GM15510 (cell line): ENCODE measurements around the gene ATP6V1C2.

Experiments used
- POLR2A ChIP-seq: IDR thresholded peaks from 3 replicates; pipeline ENCODE4 v1.6.1; 2011; ENCODE audit warnings: borderline replicate concordance; ENCODE audit not compliant: insufficient read length; ENCODE audit errors: extremely low read depth

Gene ATP6V1C2

DNA sequence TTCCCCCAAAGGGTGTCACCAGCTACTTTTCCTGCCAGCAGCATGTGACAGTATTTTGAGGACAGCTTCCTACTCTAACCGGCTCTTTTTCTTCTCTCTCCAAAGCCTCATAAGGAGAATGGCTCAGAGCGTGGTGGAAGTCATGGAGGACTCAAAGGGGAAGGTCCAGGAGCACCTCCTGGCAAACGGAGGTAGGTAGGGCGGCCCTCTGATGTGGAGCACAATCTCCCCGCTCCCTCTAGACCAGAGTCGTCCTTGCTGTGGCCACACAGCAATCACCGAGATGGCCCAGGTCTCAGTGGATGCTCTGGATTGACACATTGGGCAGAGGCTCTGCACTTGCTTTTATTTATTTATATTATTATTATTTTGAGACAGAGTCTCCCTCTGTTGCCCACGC, 32.4 kb downstream of the ATP6V1C2 start:
- no peak for TF ChIP-seq POLR2A

DNA sequence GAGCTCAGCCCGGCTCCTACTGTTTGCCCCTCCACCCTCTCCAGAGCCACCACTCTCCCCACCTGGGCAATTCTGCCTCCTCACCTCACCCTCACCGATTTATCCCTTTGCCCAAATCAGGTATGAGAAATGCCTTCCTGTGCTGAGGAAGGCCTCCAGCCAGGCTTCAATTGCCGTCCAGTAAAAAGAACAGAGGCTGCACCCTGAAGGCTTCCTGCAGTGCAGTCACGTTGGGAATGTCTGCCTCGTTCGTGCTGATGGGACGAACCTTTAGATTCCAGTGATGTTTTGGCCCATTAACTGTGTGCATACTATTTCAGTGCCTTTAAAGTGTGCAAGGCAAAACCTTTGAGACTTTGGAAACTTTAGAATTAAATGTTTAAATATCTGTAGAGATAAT, 34.2 kb downstream of the ATP6V1C2 start:
- no peak for TF ChIP-seq POLR2A

DNA sequence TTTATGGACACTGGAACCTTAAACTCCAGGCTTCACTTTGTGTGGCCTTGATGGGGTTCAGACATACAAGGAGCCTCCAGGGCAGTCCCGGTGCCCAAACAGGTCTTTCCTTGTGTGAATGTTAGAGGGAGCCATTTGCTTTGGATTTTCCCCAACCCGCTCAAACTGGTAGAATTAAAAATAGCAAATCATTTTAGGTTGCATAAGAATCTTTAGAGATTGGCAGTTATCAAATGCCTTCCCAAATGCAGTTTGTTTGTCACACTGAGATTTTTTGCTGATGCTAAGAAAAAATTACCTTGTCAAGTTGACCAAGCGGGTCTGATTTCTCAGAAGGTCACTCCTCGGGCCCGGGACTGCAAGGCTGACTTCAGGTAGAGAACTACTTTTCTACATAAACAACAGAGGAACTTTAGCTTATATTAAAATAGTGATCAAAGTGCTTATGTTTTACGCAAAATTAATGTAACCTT, 36.4 kb downstream of the ATP6V1C2 start:
- TF ChIP-seq POLR2A = no peak

DNA sequence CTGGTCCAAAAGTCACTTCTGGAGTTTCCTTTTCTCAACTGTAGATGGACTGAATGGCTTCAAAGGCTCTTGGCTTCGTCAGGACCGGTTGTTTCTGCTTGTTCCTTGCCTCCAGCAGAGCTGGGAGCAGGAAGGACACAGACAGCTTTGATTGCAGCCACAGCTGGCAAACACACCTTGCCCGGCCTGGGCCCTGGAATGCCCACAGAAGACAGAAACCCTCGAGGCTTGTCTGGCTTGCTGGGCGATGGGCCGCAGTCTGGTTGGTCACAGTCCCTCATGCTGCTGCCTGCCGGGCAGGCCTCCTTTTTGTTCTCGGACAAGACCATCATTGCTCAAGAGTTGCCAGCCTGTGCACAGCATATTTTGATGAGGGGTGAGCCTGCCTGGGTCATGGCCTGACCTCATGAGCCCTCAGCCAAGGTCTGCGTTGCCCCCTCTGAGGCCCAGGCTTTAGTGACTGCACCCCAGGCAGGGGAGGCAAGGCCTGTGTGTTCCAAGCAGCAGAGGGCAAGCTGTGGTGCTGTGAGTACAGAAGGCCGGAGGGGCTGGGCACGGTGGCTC, 37.8 kb downstream of the ATP6V1C2 start:
- no peak for TF ChIP-seq POLR2A

DNA sequence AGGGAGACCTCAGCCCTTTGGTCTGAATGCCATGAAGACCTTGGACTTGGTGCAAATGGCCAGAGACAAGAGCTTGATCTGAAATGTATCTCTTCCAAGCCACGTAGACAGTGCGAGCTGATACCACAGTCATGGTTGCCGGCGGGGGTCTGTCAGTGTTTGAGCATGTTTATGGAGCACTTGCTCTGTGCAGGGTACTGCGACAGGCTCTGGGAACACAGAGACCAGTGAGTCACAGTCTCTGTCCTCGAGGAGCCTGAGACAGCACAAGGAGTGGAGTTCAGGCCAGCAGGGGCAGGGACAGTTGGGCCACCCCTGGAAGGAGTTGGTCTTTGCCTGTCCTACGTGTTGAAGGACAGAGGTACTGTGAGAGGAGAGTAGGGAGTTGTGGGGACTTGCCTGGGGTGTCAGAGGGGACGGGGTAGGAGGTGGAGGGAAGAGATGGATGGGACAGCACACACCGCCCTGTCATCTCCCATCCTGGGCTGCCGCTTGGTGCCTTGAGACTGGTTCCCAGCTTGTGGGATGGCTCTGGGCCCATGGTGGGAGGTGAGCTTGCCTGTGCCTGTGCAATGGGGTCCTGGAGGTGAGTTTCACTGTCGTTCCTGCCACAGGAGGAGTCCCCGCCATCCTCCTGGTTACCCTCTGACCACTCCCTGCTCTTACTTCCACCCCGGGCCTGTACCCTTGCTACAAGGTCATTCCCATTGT, 39.5 kb downstream of the ATP6V1C2 start:
- no peak for TF ChIP-seq POLR2A

DNA sequence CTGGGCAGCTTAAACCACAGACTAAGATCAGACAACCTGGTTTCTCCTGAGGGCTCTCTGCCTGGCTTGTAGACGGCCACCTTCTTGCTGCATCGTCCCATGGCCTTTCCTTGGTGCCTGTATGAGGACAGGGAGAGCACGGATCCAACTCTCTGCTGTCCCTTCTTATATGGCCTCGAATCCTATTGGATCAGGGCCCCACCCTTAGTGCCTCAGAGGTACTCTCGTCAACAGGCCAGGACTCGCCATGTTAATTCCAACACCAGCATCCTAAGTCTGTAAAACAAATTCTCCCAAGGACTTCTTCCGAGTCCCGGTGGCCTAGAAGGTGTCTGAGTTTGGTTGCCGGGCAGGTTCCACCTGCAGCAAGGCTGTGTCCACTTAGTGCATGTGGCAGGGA, 40.2 kb downstream of the ATP6V1C2 start:
- no peak for TF ChIP-seq POLR2A

DNA sequence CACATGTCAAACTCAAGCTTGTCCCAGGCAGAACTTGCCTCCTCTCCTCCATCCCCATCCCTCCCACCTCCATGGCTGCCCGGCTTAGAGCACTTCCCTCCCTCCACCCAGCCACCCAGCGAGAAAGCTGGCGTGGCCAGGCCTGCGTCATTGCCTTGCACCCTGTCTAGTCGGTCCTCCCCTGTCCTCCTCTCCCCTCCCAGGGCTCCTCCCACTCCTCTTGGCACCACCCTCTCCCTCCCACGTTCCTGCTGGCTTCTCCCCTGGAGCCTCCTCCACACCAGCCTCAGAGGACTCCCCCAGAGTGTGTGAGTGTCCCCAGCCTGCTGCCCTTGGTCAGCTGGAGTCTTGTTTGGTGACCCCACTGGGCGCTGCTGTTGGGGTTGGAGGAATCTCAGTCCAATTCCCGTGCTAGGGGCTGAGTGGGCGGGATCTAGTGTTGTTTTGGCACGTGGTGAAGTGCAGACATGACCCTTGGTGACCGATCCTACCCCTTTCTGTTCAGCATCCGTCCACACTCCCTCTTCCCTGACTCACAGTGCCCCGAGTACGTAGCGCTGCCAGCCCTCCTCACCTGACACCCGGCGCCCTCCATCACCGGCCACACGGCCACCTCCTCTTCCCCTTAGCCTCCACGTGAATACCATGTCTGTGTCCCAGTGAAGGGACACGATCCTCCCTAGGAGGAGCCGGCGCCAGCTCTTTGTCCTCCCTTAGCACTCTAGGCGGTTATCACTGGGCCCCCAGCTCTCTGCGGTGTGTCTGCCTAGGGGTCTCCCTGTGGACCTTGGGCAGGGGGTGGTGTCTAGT, 41.4 kb downstream of the ATP6V1C2 start:
- no peak for TF ChIP-seq POLR2A

DNA sequence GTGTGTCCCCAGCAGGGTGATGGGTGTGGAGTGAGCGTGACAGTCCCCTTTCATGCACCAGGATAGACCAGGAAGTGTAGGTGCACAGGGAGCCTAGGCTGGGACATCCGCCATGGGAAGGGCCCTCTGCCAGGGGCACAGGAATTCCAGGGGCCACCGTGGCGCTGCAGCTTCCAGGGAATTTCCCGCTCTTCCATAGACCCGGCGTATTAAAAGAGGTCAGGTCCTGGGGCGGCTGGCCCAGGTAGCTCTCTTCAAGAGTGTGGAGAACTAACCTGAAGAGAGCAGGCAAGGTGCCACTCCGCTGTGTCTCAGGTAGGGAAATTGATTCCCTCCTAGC, 42.0 kb downstream of the ATP6V1C2 start:
- no peak for TF ChIP-seq POLR2A

DNA sequence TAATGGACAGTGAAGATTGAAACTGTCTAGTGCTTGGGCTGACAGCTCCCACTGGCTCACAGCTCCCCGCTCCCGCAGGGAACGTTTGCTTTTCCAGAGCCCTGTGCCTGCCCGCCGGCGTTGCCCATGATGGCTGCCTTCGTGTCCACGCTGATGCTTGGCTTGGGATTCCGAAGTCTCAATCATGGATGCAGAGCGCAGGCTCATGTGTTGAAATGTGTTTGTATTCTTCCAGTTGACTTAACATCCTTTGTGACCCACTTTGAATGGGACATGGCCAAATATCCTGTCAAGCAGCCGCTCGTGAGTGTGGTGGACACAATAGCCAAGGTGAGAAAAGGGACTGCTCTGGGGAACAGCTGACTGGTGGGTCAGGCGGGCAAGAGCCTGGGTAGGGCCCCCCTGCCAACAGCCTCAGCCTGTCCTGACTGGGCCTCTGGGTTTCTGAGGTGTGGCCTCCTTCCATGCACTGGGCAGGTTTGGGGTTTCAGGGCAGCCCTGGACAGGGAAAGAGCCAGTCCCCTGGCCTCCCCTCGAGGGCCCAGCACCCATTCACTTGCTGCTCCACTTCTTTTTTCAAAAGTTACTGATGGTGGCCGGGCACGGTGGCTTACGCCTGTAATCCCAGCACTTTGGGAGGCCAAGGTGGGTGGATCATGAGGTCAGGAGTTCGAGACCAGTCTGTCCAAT, 42.8 kb downstream of the ATP6V1C2 start:
- no peak for TF ChIP-seq POLR2A

DNA sequence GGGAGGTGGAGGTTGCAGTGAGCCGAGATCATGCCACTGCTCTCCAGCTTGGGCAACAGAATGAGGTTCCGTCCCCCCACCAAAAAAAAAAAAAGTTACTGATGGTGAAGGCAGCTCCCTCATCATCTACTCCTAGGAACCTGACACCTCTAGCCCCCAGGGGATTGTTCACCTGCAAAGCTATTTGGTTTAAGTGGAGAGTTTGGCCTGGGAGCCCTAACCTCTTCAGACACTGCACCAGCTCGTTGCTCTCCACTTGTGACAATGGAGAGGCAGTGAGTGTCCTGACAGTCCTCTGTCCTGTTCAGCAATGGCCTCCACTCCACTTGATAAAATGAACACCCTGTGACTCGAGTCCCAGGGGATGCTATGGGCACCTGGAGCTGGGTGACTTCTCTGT, 43.5 kb downstream of the ATP6V1C2 start:
- no peak for TF ChIP-seq POLR2A

DNA sequence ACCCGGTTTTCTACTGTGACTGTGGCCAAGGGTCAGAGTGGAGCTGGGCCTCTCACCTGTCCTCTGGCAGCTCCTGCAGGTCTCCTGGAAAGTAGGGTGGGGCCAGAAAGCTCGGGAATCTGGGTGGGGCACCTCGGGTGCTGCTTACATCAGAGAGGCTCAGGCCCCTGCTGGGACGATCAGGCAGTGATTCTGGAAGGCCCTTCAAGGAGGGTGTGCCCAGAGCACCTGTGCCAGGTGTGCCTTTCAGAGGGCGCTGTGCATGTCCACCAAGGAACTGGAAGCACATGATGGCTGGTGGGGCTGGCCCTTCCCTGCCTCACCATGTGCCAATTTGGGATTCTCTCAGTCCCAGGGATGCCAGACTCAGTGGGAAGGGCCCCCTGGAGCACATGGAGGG, 44.0 kb downstream of the ATP6V1C2 start:
- no peak for TF ChIP-seq POLR2A

DNA sequence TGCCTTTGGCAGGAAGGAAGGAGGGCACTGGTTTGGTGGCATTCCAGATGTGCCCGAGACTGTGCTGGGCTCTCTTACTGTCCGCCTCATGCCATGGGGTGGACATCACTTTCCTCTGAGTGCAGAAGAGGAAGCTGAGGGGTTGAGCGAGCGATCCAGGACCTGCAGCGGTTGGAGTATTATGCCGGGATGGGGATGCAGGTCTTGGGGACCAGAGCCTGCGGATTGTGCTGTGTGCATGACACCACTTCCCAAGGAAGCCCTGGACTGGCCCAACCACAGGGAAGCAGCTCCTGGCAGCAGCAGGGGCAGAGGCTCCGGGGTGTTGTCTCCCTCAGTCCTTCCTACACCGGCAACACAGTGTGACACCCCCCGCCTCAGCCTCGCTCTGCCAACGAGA, 44.5 kb downstream of the ATP6V1C2 start:
- no peak for TF ChIP-seq POLR2A

DNA sequence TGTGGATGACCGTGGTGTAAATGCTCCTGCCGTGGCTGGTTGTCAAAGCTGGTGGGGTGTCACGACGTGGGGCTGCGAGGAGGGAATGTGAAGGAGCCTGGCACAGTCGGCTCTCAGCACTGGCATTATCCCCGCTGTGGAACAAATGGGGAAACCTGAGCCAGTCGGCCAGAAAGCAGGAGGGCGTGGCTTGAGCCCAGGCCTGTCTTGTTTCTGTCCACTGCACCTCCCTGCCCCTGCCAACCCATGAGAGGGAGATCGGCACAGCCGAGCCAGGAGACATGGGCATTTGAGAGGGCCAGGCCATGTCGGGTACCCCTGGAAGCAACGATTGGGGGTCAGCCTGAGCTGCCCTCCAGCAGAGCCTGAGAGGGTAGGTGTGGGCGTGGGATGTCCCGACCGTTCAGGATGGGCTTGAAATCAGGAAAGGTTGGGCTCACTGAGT, 46.7 kb downstream of the ATP6V1C2 start:
- TF ChIP-seq POLR2A = no peak

DNA sequence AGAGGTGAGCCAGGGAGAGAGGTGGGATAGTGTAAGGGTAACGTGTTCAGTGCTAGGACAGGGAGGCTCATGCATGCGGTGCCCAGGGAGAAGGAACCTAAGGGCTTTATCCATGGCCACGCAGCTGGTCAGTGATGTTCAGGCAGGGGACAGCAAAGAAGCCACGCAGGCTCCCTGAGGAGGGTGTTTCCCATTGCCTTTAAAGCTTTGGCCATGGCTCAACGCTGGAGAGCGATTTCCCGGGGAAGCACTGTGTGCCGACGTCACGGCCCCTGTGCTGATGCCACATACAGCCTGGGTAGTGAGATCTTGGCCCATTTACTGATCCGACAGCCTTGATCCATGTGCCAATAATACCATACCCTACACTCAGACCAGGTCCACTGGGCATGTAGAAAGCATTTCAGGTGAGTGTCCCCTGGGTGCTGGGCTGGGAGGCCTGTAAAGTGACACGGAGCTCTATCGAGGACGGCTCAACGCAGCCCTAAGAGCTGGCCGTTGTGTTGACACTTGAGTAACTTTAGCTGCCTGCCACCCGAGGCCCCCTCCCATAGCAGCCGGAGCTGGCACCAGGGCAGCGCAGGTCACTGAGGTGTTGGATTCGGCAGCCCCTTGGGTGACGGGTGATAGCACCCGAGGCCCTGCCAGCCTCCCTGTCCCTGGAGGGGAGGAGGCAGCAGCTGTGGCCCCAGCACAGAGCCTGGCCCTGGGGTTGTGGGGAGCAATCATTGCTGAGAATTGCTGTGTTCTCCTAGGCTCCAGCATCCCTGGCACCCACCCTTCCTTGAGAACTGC, 49.7 kb downstream of the ATP6V1C2 start:
- TF ChIP-seq POLR2A = no peak
